Small intestine (tissue), 7 donors: ENCODE data around the gene CXXC4. TPM values are rescaled to one million over a fixed set of nuclear protein-coding genes. Genes with fewer than 3 reads are reported as not detected.
A peak's percentile ranks its signal among the peaks of the same experiment; 100 is the strongest.

ENCODE experiments used
- DNase-seq, 2 donors: peaks; one replicate each; pipeline versions ENCODE4 v3.0.0 to v3.0.0-alpha.2; 2013
- FAIRE-seq: peaks from 2 replicates; lab custom pipeline; 2012; peaks lifted over from hg19 to GRCh38; lab: Jason Lieb, UNC
- H3K27ac ChIP-seq, 3 donors: one replicate each; pipeline ENCODE4 v1.5.1; 2013; ENCODE audit warnings: low read length in 2 of 3, mild to moderate bottlenecking in 2 of 3, control low read depth in 1 of 3, inconsistent platforms in 1 of 3, low read depth in 1 of 3, moderate library complexity in 1 of 3
- H3K27me3 ChIP-seq, 3 donors: one replicate each; pipeline ENCODE4 v1.6.1; 2013; ENCODE audit warnings: low read length in 3 of 3, inconsistent platforms in 1 of 3; ENCODE audit not compliant: control insufficient read depth in 3 of 3, insufficient read depth in 3 of 3
- H3K36me3 ChIP-seq, 3 donors: one replicate each; pipeline ENCODE4 v1.6.1; 2013; ENCODE audit warnings: low read length in 3 of 3, inconsistent platforms in 1 of 3, low read depth in 1 of 3, mild to moderate bottlenecking in 1 of 3, moderate library complexity in 1 of 3; ENCODE audit not compliant: control insufficient read depth in 3 of 3, insufficient read depth in 2 of 3
- H3K4me1 ChIP-seq, 3 donors: one replicate each; pipeline ENCODE4 v1.6.1; 2013; ENCODE audit warnings: low read length in 2 of 3, inconsistent platforms in 1 of 3, low read depth in 1 of 3, mild to moderate bottlenecking in 1 of 3, moderate library complexity in 1 of 3; ENCODE audit not compliant: control insufficient read depth in 3 of 3, insufficient read depth in 2 of 3
- H3K4me3 ChIP-seq, 3 donors: one replicate each; pipeline ENCODE4 v1.5.1; 2013; ENCODE audit warnings: low read length in 3 of 3, control low read depth in 1 of 3, inconsistent platforms in 1 of 3, low read depth in 1 of 3, mild to moderate bottlenecking in 1 of 3, moderate library complexity in 1 of 3
- H3K9me3 ChIP-seq, 2 donors: one replicate each; pipeline ENCODE4 v1.6.1; 2013; ENCODE audit warnings: low read depth in 1 of 2, low read length in 1 of 2; ENCODE audit not compliant: control insufficient read depth in 2 of 2, insufficient read depth in 1 of 2
- WGBS, 3 donors: extraction: QIAGEN DNeasy Blood & Tissue Kit; methylation state at CpG; one replicate each; pipeline ENCODE4 v1.1.7; 2013; 5-methylcytosine and 5-hydroxymethylcytosine counted together
- polyA plus RNA-seq, 4 donors: library from polyadenylated mRNA; stranded (reverse) in 3 of 4; unstranded in 1 of 4; fragments of 200-250 nt in 3 of 4; fragments of 120-200 nt in 1 of 4; gene quantifications; one replicate each; pipeline versions ENCODE4 v1.2.1 to v1.2.3, GENCODE V29; 2013
- donor health status: healthy with polysubstance abuse.
- donor health status: control.
- donor health status: control.
- donor health status: Bipolar disorder and iron deficiency.
- donor health status: healthy.

The CXXC4 gene
- polyA plus RNA-seq, 4 donors, result 0.54 to 15.3 (median 1.2) TPM

DNA sequence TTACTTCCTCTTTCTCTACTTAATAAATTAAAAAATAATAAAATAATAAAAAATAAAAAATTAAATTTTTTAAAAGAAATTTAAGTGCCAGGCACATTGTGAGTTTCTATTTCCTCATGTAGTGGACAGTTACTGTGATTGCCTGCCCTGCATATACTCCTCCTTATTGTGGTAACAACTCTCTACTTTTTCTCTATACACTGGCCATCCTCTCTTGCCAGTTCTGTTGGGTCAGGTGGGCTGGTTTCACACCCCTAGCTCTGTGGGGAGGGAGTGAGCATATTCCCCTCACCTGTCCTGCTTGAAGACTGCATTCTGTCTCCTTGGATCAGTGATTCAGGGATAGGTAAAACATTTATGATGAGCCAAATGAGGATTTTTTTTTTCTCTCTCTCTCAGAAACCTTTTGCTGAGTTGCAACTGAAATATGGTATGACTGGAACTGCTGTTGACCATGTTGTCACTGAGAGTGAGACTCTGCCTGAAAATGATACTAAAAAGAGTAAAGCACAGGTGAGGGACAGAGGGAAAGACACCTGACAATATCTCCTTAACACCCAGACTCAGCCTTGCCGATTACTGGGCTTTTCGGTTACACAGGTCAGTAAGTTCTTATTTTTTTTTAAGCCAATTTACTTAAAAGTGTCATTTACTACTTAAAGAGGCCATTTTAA, 37.2 kb downstream of the CXXC4 start:
- WGBS, 3 donors, result 40 to 66% (median 56%) methylated on average over 2 of the region's 2 CpGs
- FAIRE-seq, result no peak

DNA sequence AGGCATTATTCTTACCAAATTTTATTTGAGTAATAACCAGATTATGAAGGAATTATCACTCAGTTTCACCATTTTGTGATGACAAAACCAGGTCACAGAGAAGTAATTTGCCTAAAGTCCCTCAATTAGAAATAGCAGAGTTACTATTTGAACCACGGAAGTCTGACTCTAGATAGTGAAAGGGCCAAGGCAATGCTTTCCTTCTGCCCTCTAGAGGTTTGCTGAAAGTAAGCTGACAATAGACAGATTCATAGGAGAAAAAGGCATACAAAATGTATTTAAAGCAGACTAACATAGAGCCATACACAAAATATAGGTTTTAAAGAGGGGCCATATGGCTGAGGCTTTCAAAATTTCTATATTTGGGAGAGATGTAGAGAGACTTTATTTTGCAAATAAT, 43.1 kb downstream of the CXXC4 start:
- Histone ChIP-seq H3K4me3 (no peak overlapping the region), H3K4me1 (peaks cover 0 to 5% (median 0%) of the 10 kb centered on the region in 3 donors), H3K27me3 (no peaks in the 10 kb centered on the region), H3K36me3 (no peaks in the 10 kb centered on the region), H3K27ac (no peak overlapping the region), H3K9me3 (no peaks in the 10 kb centered on the region)
- 10 to 28% (median 18%) methylated on average over 1 of the region's 1 CpG for WGBS, 3 donors
- DNase-seq, result peak; percentile 49 to 57
- FAIRE-seq, result no peak

More for the DNA sequence above, 37.2 kb downstream of the CXXC4 start:
- Histone ChIP-seq H3K9me3 (no peaks in the 10 kb centered on the region), H3K27me3 (no peaks in the 10 kb centered on the region), H3K4me3 (no peak overlapping the region), H3K27ac (no peak overlapping the region), H3K36me3 (no peaks in the 10 kb centered on the region), H3K4me1 (no peaks in the 10 kb centered on the region)
- DNase-seq, result no peak

DNA sequence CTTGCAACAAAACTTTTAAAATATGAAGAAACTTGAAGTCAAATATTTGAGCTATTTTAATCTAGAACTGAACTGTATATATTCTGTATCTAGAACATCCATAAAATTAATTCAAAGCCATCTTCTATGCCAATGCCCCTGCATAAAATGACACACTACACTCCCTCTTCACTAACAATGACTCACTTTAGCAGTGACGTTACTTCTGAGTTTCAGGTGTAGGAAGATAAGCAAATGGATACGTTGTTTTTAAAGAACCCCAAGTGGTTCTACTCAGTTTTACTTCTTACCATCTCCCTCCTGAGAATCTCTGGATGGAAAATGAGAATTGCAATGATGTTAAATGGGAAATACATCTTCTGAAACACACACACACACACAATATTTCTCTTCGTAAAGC, 45.2 kb downstream of the CXXC4 start:
- Histone ChIP-seq H3K9me3 (no peaks in the 10 kb centered on the region), H3K36me3 (no peaks in the 10 kb centered on the region), H3K4me1 (peaks cover 0 to 5% (median 0%) of the 10 kb centered on the region in 3 donors), H3K27me3 (no peaks in the 10 kb centered on the region), H3K4me3 (no peak overlapping the region), H3K27ac (no peak overlapping the region)
- no peak for DNase-seq
- 60 to 75% (median 60%) methylated on average over 3 of the region's 3 CpGs for WGBS, 3 donors
- FAIRE-seq, result no peak

DNA sequence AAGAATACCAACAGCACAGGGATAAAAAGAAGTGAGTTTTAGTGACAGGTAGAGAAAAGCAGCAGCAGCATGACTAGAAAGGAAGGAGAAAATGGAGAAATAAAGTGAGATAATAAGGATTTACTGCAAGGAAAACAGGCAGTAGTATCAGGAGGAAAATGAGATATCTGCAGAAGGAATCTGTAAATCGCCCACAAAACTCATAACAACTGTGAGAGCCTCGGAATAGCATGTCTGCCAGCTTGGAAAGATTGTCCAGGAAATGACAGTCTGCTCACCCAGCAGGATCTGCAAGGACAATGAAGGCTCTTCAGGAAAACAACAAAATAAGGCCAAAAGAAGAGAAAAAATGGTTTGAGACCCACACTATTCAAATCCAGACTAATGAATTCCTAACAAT, 47.4 kb downstream of the CXXC4 start:
- H3K27ac ChIP-seq, result no peak overlapping the region
- DNase-seq (no peak), FAIRE-seq (no peak)
- 61 to 75% (median 63%) methylated on average over 2 of the region's 2 CpGs for WGBS, 3 donors
- H3K27me3 ChIP-seq, result no peaks in the 10 kb centered on the region
- H3K4me1 ChIP-seq, result peaks cover 0 to 5% (median 0%) of the 10 kb centered on the region in 3 donors
- H3K4me3 ChIP-seq, result no peak overlapping the region
- no peaks in the 10 kb centered on the region for H3K36me3 ChIP-seq
- H3K9me3 ChIP-seq, result no peaks in the 10 kb centered on the region

DNA sequence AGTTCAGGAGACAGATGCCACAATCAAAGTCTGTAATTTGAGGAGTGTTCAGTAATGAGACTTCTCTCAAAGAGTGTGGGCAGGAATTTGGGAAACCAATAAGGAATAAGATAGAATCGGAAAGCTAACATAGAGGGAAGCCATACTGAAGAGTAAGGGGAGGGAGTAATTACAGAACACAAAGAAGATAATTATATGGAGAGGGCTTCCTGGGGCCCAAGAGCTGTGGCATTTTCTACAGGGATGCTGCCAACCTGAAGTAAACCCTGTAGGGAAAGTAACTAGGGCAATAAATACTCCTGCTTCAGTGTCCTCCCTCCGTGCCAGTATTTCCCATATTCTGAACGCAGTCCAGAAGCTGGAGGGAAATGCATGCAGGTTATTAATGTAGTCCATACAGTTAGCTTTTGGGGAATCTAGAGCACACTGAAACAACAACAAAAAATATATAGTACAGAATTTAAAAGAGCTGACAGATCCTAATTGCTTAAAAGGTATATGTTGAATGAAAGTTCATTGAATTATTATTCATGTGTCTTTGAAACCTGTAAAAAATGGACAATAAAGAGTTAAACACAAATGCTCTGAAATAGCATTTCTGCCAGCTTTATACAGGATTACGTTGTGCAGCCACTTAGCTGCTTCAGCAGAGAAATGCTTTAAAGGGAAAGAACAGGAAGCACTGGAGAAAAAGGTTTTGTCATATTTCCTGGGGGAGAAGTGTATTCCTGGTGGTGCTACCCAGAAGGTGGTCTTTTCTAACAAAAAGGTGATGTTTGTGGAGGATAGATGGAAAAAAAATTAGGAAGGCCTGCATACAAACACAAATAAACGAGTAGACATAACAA, 48.0 kb downstream of the CXXC4 start:
- no peak overlapping the region for H3K27ac ChIP-seq
- no peak for DNase-seq
- 50 to 64% (median 55%) methylated on average over 5 of the region's 5 CpGs for WGBS, 3 donors
- no peaks in the 10 kb centered on the region for H3K9me3 ChIP-seq
- no peaks in the 10 kb centered on the region for H3K4me1 ChIP-seq
- no peaks in the 10 kb centered on the region for H3K27me3 ChIP-seq
- no peak overlapping the region for H3K4me3 ChIP-seq
- no peaks in the 10 kb centered on the region for H3K36me3 ChIP-seq
- FAIRE-seq, result no peak

DNA sequence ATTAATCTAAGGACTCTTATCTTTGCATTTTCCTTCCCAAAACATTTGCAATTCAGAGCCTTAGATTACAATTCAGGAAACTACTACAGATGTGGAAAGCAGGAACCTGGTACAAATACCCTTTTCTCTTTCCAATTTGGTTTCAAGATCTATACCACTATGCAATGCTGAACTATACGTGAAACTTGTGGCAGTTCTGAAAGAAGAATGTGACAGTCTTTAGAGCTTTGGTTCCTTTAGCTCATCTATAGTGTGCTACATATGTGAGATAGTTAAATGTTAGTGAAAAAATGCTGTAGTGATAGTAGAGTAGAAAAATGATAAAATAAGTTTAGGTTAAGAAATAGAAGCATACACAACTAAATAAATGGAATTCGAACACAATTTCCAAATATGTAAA, 50.0 kb downstream of the CXXC4 start:
- no peak for FAIRE-seq
- Histone ChIP-seq H3K27ac (no peak overlapping the region), H3K9me3 (no peaks in the 10 kb centered on the region), H3K4me3 (no peak overlapping the region), H3K36me3 (no peaks in the 10 kb centered on the region), H3K4me1 (no peaks in the 10 kb centered on the region), H3K27me3 (no peaks in the 10 kb centered on the region)
- WGBS, 3 donors, result 61 to 88% (median 79%) methylated on average over 2 of the region's 2 CpGs
- DNase-seq, result no peak

DNA sequence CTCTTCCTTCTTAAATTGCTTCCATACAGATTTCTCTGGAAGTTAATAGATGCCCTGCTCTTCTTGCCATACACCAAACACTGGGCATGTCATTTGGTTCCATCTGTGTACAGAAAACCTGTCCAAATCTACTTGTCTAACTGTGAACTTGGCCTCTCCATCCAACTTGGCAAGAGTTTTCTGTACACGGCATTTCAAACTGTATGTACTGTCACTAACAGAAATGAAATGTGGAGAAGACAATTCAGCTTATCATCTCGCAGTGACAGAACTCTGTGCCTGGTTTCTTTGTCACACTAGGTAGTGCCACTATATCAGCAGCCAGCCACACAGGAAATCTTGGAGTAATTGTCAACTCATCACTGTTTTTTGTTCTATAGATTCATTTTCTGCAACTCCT, 58.2 kb downstream of the CXXC4 start:
- no peak for FAIRE-seq
- WGBS, 3 donors, result 85 to 88% (median 87%) methylated on average over 2 of the region's 2 CpGs
- H3K4me1 ChIP-seq, result no peaks in the 10 kb centered on the region

DNA sequence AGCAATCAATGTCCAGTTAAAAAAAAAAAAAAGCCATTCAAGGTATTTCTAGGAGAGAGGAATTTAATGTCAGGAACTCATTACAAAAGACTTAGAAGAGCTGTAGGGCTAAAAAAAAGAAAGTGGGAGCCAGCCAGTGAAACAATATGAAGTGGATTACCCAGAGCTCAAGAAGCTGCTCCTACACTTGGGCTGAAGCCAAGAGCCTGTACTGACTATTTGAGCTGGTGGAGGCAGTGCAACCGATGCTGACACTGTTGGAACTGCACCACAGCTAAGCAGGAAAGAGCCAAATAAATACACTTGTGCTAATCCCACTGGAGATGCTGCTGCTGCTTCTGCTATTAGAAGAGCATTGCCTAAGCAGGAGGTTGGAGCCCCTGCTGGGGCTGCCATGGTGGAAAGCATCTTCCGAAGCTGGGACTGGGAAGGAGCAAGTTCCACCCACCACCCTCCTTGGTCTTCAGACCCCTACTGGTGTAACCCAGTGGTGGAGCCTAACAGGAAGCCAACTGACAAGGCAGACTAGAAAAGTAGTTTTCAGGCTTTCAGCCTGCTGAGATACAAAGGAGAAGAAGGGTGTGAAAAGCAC, 65.4 kb downstream of the CXXC4 start:
- Histone ChIP-seq H3K9me3 (peaks cover 0 to 7% of the 10 kb centered on the region in 2 donors), H3K27me3 (no peaks in the 10 kb centered on the region), H3K4me3 (no peak overlapping the region), H3K36me3 (no peaks in the 10 kb centered on the region), H3K4me1 (no peaks in the 10 kb centered on the region), H3K27ac (no peak overlapping the region)
- FAIRE-seq (no peak), DNase-seq (no peak)
- WGBS, 3 donors, result 59 to 81% (median 76%) methylated on average over 2 of the region's 2 CpGs

More for the DNA sequence above, 58.2 kb downstream of the CXXC4 start:
- no peaks in the 10 kb centered on the region for H3K27me3 ChIP-seq
- DNase-seq, result no peak
- H3K27ac ChIP-seq, result no peak overlapping the region
- H3K36me3 ChIP-seq, result no peaks in the 10 kb centered on the region
- no peaks in the 10 kb centered on the region for H3K9me3 ChIP-seq
- no peak overlapping the region for H3K4me3 ChIP-seq
